Renal cortex interstitium (tissue), 11 donors: ENCODE results near the gene CGB5. TPM values are rescaled to one million over a fixed set of nuclear protein-coding genes. Genes with fewer than 3 reads are reported as not detected.
A peak's percentile ranks its signal among the peaks of the same experiment; 100 is the strongest.
"Not testable (repeated sequence)": the region's sequence is repeated elsewhere in the genome, so short reads cannot be mapped to it uniquely, and the experiment has no call there.

Experiments
- DNase-seq, 11 donors: peaks; one replicate each; pipeline ENCODE4 v3.0.0-alpha.2; 2013; ENCODE audit warnings: low read depth in 9 of 11, low spot score in 4 of 11; ENCODE audit errors: extremely low read depth in 1 of 11
- polyA plus RNA-seq, 3 donors: library from polyadenylated mRNA; unstranded; fragments of 120-200 nt; gene quantifications; one replicate each; pipeline ENCODE4 v1.2.1, GENCODE V29; 2013; ENCODE audit not compliant: insufficient read length in 3 of 3

The CGB5 gene
- polyA plus RNA-seq, 3 donors = 0.34 TPM; not detected in 2

- peak in 3 of 11 donors; percentile 22 to 54 (median 48) for DNase-seq
These were observed 24.3 kb upstream of the CGB5 start for GRCh38 chr19:49019242-49019932.

GRCh38 chr19:49020342-49020741 is 23.3 kb upstream of the CGB5 start:
- DNase-seq = no peak

- DNase-seq = no peak
These were observed 22.4 kb upstream of the CGB5 start for GRCh38 chr19:49020931-49021895.

- no peak for DNase-seq
These were observed 21.5 kb upstream of the CGB5 start for GRCh38 chr19:49022116-49022515.

GRCh38 chr19:49024233-49024632 is 19.4 kb upstream of the CGB5 start, which contains the start of gene CGB3:
TSS of gene CGB3 (minus strand) at chr19:49024333. CDS start at chr19:49023971, 362 bp downstream.
- DNase-seq = not testable (repeated sequence)

GRCh38 chr19:49025088-49025487 is 18.6 kb upstream of the CGB5 start:
- DNase-seq = not testable (repeated sequence)

GRCh38 chr19:49025599-49025998 is 18.0 kb upstream of the CGB5 start:
- not testable (repeated sequence) for DNase-seq

- DNase-seq = not testable (repeated sequence)
These were observed 15.0 kb upstream of the CGB5 start for GRCh38 chr19:49028686-49029085.

GRCh38 chr19:49029749-49030148 is 13.9 kb upstream of the CGB5 start:
- DNase-seq = not testable (repeated sequence)

- DNase-seq = not testable (repeated sequence)
These were observed 13.3 kb upstream of the CGB5 start for GRCh38 chr19:49030323-49030722.

GRCh38 chr19:49031642-49032301 is 11.9 kb upstream of the CGB5 start, which contains the start of gene CGB2:
TSS of gene CGB2 (plus strand) at chr19:49031890. CDS start at chr19:49032096, 206 bp downstream.
- DNase-seq = not testable (repeated sequence)

GRCh38 chr19:49036815-49037214 is 6.8 kb upstream of the CGB5 start, which contains the start of gene CGB1:
TSS of gene CGB1 (minus strand) at chr19:49036895. CDS start at chr19:49036711, 184 bp downstream.
- not testable (repeated sequence) for DNase-seq

GRCh38 chr19:49038111-49038510 is 5.5 kb upstream of the CGB5 start:
- not testable (repeated sequence) for DNase-seq

GRCh38 chr19:49038557-49039276 is 4.9 kb upstream of the CGB5 start:
- DNase-seq = not testable (repeated sequence)

- not testable (repeated sequence) for DNase-seq
These were observed 3.9 kb upstream of the CGB5 start for GRCh38 chr19:49039736-49040135.

GRCh38 chr19:49042177-49042576 is 1.5 kb upstream of the CGB5 start:
- DNase-seq = no peak

- not testable (repeated sequence) for DNase-seq
These were observed 982 bp upstream of the CGB5 start for GRCh38 chr19:49042666-49043065.

GRCh38 chr19:49049011-49049410 is 5.4 kb downstream of the CGB5 start, which contains the start of gene CGB8:
TSS of gene CGB8 (minus strand) at chr19:49049111. CDS start at chr19:49048739, 372 bp downstream.
- not testable (repeated sequence) for DNase-seq
